ENCODE measurements around the gene SLC5A9. TPM values are rescaled to one million over a fixed set of nuclear protein-coding genes. Genes with fewer than 3 reads are reported as not detected.

SLC5A9 gene
- total RNA-seq (2014; rRNA removed; shearing (Covaris generic); ENCODE audit: low replicate concordance): 1.2 TPM in 1 of 2 replicates, not detected in the other

- in situ Hi-C loops (cut with HindIII; ENCODE audit: low pct_unique_long_range_greater_than_20kb, low sequenced_read_pairs): no loop called here
- peak; percentile 55 for DNase-seq (ENCODE audit: low read depth)
These were observed at the start of gene SLC5A9 for GRCh38 chr1:48222501-48223242. SLC5A9 (plus strand) TSS chr1:48222716; CDS start chr1:48222737, 21 bp downstream.

DNA sequence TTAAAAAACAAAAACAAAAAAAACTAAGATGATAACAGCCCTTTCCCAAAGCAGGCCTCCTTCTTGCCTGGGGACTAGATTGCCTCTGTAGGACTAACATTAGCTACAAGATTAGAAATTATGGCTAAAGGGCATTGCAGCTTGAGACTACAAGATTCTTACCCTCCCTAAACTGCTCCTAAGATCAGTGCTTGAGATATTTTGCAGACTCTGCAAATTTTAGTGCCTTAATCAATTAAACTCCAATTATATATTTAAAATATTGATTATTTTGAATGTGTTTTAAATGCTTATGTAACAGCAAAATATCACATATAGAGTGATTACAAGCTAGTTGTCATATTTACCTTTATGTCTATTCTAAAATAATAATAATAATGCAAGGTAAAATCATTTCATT, 47.4 kb upstream of the SLC5A9 start:
- no peak for DNase-seq (ENCODE audit: low read depth)
- in situ Hi-C loops (cut with HindIII; ENCODE audit: low pct_unique_long_range_greater_than_20kb, low sequenced_read_pairs): no loop called here

DNA sequence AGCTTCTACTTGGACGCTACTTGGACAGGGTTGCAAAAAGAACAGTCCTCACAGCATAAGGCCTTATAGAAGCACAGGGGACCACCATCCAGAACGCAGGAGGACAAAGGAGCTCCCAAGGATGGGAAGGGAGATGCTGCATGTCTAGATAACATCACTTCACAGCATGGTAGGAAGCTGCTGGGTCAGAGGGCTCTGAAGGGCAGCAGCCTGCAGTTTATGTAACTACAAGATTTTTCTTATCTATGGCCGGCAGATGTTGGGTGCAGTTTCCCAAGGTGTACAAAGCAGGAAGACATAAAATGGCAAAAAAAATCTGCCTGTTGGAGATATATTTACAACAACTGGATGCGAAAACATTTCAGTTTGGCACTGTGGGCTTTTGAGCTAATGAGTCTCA, 45.3 kb upstream of the SLC5A9 start:
- in situ Hi-C loops (cut with HindIII; ENCODE audit: low pct_unique_long_range_greater_than_20kb, low sequenced_read_pairs): no loop called here

GRCh38 chr1:48181669-48182367, 40.7 kb upstream of the SLC5A9 start:
- DNase-seq (ENCODE audit: low read depth): no peak
- in situ Hi-C loops (cut with HindIII; ENCODE audit: low pct_unique_long_range_greater_than_20kb, low sequenced_read_pairs): no loop called here

More for the DNA sequence above, 45.3 kb upstream of the SLC5A9 start:
- DNase-seq (ENCODE audit: low read depth): no peak

DNA sequence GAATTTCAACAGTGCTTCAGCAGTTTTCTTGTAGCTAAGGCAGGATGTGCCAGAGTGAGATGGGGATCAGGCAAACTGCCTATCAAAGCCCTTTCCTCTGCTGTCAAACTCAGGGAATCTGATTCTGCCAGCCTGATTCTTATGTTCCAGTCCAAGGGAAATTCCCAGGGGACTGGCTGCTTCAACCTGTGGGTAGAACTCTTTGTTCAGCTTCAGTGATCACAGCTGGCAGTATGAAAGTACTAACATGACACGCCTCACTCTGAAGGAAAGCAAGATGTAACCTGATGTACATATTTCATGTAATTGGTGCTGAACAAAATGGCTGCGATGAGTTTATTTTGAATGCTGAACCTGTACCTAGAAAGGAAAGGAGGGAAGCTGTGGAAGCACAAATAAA, 40.1 kb upstream of the SLC5A9 start:
- in situ Hi-C loops (cut with HindIII; ENCODE audit: low pct_unique_long_range_greater_than_20kb, low sequenced_read_pairs): no loop called here
- peak; percentile 28 for DNase-seq (ENCODE audit: low read depth)

DNA sequence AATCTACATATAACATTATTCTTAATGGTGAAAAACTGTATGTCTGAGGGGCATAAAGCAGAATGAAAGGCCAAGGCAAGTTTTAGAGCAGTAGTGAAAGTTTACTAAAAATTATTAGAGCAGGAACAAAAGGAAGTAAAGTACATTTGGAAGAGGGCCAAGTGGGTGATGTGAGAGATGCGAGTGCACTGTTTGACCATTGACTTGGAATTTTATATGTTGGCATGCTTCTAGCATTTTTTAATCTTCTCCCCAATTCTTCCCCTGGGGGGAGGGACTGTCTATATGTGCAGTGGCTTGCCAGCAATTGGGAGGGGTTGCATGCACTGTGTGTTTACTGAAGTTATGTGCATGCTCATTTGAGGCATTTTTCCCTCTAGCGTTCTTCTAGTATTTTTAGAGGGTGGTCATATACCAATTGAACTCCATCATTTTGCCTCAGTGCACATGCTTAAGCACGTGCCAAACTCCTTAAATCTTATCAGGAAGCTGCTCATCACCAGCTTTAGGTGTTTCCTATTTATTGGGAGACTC, 36.1 kb upstream of the SLC5A9 start:
- in situ Hi-C loops (cut with HindIII; ENCODE audit: low pct_unique_long_range_greater_than_20kb, low sequenced_read_pairs): no loop called here
- DNase-seq (ENCODE audit: low read depth): no peak

DNA sequence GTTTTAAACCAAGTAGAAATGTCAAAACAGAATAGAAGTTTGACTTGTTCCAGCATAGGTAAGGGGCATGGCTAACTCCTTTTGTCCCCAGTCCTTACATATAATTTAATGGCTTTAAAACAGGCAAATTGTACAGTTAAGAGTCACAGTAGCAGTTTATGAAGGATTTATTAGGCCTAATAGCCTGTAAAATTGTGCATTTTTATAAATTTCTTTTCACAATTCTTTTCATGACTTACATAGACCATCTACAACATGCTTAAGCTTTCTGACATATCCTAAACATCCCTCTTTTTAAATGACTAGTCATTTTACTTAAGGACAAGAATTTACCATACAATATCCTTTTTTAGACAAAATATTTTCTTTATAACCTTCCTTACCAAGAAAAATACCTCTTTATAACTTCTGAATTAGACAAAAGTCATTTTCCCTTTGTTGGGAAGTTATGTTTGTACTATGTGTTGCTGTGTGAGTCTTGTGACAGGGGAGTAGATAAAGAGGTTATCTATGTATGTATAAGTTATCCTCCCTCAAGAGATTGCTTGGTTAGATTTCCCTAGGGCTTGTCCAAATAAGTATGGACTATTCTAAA, 34.5 kb upstream of the SLC5A9 start:
- DNase-seq (ENCODE audit: low read depth): no peak
- in situ Hi-C loops (cut with HindIII; ENCODE audit: low pct_unique_long_range_greater_than_20kb, low sequenced_read_pairs): no loop called here

GRCh38 chr1:48190881-48191280, 31.6 kb upstream of the SLC5A9 start:
- in situ Hi-C loops (cut with HindIII; ENCODE audit: low pct_unique_long_range_greater_than_20kb, low sequenced_read_pairs): no loop called here
- no peak for DNase-seq (ENCODE audit: low read depth)

DNA sequence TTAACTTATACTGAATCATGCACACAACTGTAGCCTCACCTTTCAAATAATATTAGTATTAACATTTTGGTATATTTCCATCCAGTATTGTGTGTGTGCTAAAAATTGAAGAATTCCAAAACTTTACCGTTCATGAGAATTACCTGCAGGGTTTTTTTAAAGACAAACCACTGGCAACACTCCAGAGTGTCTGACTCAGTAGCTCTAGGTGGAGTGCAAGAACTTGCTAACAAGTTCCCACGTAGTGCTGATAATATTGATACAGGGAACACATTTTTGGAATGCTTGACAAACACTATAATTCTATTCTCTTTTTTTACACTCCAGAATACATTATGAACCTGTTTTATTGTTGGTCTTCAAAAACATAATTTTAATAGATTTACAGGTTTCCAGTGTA, 27.7 kb upstream of the SLC5A9 start:
- DNase-seq (ENCODE audit: low read depth): no peak
- in situ Hi-C loops (cut with HindIII; ENCODE audit: low pct_unique_long_range_greater_than_20kb, low sequenced_read_pairs): no loop called here

GRCh38 chr1:48196237-48196636, 26.3 kb upstream of the SLC5A9 start:
- in situ Hi-C loops (cut with HindIII; ENCODE audit: low pct_unique_long_range_greater_than_20kb, low sequenced_read_pairs): no loop called here
- DNase-seq (ENCODE audit: low read depth): no peak

- in situ Hi-C loops (cut with HindIII; ENCODE audit: low pct_unique_long_range_greater_than_20kb, low sequenced_read_pairs): no loop called here
- no peak for DNase-seq (ENCODE audit: low read depth)
These were observed 23.5 kb upstream of the SLC5A9 start for GRCh38 chr1:48198970-48199369.

GRCh38 chr1:48200166-48200900, 22.2 kb upstream of the SLC5A9 start:
- no peak for DNase-seq (ENCODE audit: low read depth)
- in situ Hi-C loops (cut with HindIII; ENCODE audit: low pct_unique_long_range_greater_than_20kb, low sequenced_read_pairs): no loop called here

DNA sequence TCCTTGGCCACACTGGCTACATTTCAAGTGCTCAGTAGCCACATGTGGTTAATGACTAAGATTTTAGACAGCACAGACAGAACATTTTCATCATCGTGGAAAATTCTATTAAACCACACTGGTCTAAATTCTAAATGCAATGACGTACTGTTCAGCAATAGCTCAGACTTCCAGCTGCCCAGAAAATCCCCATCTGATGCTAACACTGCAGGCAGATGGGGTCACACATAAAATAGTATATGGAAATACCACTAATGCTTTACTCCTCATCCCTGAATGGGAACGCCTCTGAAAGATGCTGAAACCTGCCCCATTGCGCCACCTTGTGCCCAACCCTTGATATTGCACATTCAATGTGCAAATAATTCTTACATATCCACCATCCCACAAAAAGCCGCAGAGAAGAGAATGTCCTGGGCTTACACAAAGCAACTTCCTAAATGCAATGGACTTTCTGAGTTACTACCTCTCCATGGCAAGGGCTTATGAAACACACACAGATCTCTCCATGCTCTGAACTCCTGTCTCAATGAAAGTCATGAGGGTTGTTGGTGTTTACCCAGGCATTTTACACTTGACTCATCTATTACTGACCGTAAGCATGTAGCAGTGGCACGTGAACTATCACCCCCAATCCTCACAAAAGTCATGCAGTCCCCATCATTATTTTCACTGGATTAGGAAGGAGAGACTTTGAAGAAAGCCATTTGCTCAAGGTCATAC, 20.3 kb upstream of the SLC5A9 start:
- in situ Hi-C loops (cut with HindIII; ENCODE audit: low pct_unique_long_range_greater_than_20kb, low sequenced_read_pairs): no loop called here
- DNase-seq (ENCODE audit: low read depth): peak; percentile 57

GRCh38 chr1:48203287-48203900, 19.1 kb upstream of the SLC5A9 start:
- DNase-seq (ENCODE audit: low read depth): peak; percentile 23
- in situ Hi-C loops (cut with HindIII; ENCODE audit: low pct_unique_long_range_greater_than_20kb, low sequenced_read_pairs): no loop called here

DNA sequence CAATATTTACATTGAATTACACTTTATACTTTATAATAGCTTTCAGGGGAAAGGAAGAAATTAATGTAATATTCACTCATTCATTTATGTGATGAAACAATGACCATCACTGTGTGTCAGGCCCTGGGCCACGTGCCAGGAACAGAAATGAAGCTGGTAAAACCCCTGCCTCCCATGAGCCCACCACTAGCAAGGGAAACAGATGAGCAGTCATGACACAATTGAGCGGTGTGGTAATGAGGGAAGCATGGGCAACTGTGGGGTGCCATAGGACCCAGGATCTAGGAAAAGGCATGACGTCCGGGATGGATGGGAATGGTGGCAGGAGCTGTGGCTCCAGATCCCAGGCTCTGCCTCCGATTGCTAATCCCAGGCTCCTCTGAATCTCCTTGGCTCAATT, 17.0 kb upstream of the SLC5A9 start:
- no peak for DNase-seq (ENCODE audit: low read depth)
- in situ Hi-C loops (cut with HindIII; ENCODE audit: low pct_unique_long_range_greater_than_20kb, low sequenced_read_pairs): no loop called here

- no peak for DNase-seq (ENCODE audit: low read depth)
- in situ Hi-C loops (cut with HindIII; ENCODE audit: low pct_unique_long_range_greater_than_20kb, low sequenced_read_pairs): no loop called here
These were observed 16.1 kb upstream of the SLC5A9 start for GRCh38 chr1:48206371-48206770.

DNA sequence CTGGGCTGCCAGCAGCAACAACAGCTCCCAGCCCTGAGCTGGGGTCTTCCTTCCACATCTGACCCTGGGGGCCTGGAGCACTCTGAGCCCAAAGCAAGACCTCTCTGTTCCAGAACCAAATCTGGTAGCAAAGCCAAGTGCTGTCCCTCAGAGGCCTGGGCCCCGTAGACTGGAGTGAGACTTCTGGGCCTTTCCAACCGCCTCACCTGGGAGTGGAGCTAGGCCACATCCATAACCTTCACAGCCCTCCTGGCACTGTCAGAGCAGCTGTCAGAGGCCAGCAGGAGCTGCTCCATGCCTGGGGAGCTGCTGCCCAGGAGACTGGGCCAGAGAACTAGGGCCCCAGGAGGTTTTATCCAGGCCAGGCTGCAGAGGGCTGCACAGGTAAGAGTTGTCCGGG, 15.4 kb upstream of the SLC5A9 start:
- in situ Hi-C loops (cut with HindIII; ENCODE audit: low pct_unique_long_range_greater_than_20kb, low sequenced_read_pairs): no loop called here
- DNase-seq (ENCODE audit: low read depth): no peak
